Activated CD4-positive, alpha-beta T cell treated with anti-CD3 and anti-CD28 coated beads, Interleukin-2, amount 50 U/mL, for 24 hours (primary cell): Measurements from ENCODE around the gene DIP2B.
"Not testable (repeated sequence)": the region's sequence is repeated elsewhere in the genome, so short reads cannot be mapped to it uniquely, and the experiment has no call there.

Experiments
- DNase-seq, 2 donors: peaks; one replicate each; pipeline ENCODE4 v3.0.0-alpha.2; 2020; ENCODE audit warnings: low read depth in 1 of 2, low spot score in 1 of 2

DIP2B gene

GRCh38 chr12:50504798-50505674 lies at the start of gene DIP2B:
Gene DIP2B (plus strand): TSS chr12:50504985. CDS start chr12:50505141, 156 bp downstream.
- peak; percentile 91 to 95 for DNase-seq

- DNase-seq, result no peak
These were observed 46.2 kb upstream of the DIP2B start for GRCh38 chr12:50458606-50459005.

GRCh38 chr12:50467439-50467838 lies 37.3 kb upstream of the DIP2B start:
- no peak for DNase-seq

- no peak for DNase-seq
These were observed 27.4 kb upstream of the DIP2B start for GRCh38 chr12:50477241-50477832.

GRCh38 chr12:50482571-50482970 lies 22.2 kb upstream of the DIP2B start:
- DNase-seq, result no peak

GRCh38 chr12:50483488-50483887 lies 21.3 kb upstream of the DIP2B start:
- no peak for DNase-seq

- no peak for DNase-seq
These were observed 16.0 kb upstream of the DIP2B start for GRCh38 chr12:50488801-50489200.

- not testable (repeated sequence) for DNase-seq
These were observed 6.7 kb upstream of the DIP2B start for GRCh38 chr12:50498119-50498518.

GRCh38 chr12:50505675-50506530 lies 1.1 kb downstream of the DIP2B start:
- DNase-seq, result no peak

GRCh38 chr12:50506753-50507473 lies 2.1 kb downstream of the DIP2B start:
- DNase-seq, result no peak

GRCh38 chr12:50507474-50507838 lies 2.7 kb downstream of the DIP2B start:
- no peak for DNase-seq

- DNase-seq, result no peak
These were observed 3.1 kb downstream of the DIP2B start for GRCh38 chr12:50507930-50508329.

- DNase-seq, result peak in 1 of 2 donors; percentile 26
These were observed 3.6 kb downstream of the DIP2B start for GRCh38 chr12:50508414-50508813.

- DNase-seq, result no peak
These were observed 4.3 kb downstream of the DIP2B start for GRCh38 chr12:50508970-50509663.

GRCh38 chr12:50514526-50515276 lies 9.9 kb downstream of the DIP2B start:
- no peak for DNase-seq

- no peak for DNase-seq
These were observed 10.8 kb downstream of the DIP2B start for GRCh38 chr12:50515587-50515986.

- DNase-seq, result no peak
These were observed 12.8 kb downstream of the DIP2B start for GRCh38 chr12:50517421-50518048.

- no peak for DNase-seq
These were observed 13.3 kb downstream of the DIP2B start for GRCh38 chr12:50518090-50518489.

GRCh38 chr12:50519353-50519752 lies 14.6 kb downstream of the DIP2B start:
- no peak for DNase-seq
